HG03175 (cell line): ENCODE results near the gene ASTN1.

Experiments
- ATAC-seq: cut with Tn5 transposase; IDR thresholded peaks from one replicate; pipeline ENCODE4 v1.9.1; 2021; ENCODE audit warnings: mild to moderate bottlenecking, moderate library complexity; ENCODE audit not compliant: unreplicated experiment

Gene ASTN1

DNA sequence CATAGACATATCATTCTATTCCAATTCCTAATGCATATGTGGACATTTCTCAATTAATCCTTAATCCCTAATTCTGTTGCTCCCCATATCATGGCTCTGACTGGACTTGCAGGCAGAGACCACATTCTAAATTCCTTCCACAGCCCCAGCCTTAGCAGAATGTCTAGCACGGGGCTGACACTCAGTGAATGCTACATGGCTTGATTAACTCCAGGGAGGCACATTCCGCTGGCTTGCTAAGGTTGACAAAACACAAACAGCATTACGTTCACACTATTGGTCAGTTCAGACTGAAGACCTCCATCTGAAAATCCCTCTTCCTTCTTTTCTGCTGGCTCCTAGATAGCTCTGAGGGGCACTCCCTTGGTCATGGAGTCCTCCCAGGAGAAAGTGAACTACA is 119.4 kb downstream of the ASTN1 start:
- ATAC-seq = no peak

DNA sequence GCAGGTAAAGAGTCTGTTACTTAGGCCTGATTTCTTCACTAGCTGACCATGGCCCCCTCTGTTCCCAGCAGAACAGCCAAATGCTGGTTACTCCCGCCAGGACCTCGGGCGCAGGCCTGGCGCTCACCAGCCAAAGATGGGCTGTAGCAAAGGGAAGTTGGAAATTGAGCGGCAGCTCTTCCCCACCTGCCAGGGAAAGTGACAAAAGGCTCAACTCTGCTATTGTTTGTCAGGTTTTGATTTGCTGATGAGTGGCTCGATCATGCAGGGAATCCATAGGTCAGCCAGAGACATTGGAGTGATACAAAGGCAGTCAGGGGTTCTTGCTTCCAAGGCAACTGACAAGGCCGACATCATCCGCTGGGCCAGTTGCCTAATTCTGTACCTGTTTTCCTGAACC is 120.1 kb downstream of the ASTN1 start:
- ATAC-seq = no peak

DNA sequence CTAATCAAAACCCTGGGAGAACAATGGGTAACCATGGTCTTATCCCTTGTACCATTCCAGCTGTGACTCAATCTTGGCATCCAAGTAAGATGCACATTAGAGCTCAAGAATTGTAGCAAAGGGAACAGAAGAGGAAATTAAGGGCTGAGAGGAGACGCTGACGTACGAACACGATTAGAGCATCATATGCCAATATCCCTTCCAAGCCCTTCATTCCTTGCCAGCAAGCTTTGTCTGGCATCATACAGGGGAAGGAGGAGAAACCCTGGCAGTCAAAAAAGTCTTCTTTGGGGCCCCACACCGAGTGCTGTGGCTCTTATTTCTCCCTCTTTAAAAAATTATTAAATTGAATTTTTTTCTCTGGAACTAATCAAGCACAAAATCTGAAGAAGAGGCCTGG is 120.9 kb downstream of the ASTN1 start:
- ATAC-seq = no peak

DNA sequence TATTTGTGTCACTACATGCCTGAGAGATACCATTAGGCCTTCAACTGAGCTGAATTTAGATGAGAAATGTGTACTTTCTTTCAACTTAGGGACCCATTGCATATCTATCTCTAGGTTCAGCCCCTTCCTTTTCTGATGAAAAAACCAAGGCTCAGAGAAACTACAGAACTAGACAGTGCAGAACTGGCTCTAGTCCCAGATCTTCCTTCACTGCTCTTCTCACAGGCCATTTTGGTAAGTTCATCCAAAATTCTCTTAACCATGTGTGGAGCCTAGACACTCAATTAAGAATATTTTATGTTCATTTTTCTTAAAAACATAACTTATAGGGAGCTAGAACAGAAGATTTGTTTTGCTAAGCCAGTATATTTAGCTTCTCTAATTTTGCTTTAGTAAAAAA is 128.9 kb downstream of the ASTN1 start:
- no peak for ATAC-seq

DNA sequence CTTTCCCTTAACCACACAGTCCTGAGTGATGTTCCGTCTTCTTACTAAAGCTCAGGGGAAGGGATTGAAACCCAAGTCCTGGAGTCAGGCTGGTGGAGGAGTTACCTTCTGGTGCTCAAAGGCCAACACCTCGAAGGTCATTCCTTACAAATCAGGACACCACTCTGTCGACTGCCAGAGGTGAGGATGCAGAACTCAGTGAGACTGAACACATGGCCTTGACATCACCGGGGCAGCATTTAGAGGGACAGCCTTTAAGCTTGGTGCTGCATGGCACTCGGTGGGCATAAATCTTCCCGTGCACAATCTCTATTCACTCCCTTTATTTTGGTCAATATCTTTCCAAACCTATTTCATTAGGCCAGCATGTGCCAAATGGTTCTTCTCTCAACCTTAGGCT is 130.9 kb downstream of the ASTN1 start:
- ATAC-seq = no peak

DNA sequence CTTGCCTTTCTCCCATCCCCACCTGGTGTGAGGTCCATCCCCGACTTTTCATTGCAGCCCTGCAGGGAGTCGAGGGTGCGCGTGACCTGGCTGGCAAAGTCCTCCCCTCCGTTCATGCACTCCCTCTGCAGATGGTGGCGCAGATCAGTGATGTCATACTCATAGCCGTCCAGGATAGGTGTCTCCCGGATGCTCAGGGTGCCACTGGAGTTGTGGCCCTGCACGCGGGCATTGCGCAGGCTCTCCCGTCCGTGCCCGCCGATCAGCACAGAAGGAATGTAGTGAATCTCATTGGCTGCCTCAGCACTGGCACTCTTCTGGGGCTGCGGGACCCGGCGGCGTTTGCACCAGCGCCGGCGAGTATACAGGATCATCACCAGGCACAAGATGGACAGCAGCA is 132.1 kb downstream of the ASTN1 start:
- ATAC-seq = no peak

DNA sequence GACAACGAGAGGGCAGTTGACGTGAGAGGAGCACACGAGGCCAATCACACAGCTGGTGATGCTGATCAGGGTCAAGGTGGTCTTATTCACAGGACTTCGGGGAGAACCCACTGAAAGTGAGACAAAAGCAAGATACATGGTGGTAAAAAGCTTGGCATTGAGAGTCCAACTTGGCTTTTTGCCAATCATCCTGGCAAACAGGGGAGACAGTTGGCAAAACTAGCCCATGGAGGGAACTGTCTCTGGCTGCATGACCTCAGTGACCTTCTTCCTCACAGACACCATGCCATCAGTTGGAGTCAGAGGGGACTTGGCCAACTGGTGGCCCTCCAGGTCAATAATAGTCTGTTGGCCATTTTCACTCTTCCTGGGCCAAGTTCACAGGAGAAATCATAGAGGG is 139.9 kb downstream of the ASTN1 start:
- no peak for ATAC-seq

DNA sequence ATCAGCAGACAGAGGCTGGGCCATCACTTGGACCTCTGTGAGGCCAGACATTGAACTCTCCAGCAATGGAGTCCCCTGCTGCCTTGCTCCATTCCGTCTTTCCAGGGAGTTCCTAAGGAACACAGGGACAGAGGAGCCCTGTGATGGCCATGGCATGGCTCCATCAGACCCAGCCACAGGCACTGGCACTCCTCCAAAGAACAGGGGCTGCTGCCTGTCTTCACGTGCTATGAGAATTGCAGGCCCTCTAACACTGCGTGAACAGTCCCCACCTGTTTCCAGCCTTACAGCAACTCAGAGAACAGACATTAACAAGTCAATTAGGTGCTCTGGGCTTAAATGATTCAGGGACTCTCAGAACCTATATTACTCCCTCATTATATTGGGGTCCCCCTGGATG is 140.8 kb downstream of the ASTN1 start:
- ATAC-seq = no peak

DNA sequence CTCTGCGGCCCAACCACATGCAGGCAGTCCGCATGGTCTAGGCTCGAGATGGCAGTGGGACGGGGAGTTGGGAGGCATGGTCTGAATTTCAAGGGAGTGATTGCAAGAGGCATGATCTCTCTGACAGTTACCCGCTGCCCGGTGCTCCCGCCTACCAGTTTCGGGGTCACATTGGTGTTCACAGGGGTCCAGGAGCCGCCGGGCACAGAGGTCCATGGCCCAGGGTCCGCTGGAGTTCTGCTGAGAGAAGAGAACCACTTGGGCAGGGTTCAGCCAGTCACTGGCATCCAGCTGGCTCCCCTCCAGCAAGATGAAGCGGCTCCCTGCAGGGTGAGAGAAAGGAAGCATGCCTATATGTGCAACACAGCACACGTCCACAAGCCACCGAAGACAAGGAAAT is 141.3 kb downstream of the ASTN1 start:
- no peak for ATAC-seq

DNA sequence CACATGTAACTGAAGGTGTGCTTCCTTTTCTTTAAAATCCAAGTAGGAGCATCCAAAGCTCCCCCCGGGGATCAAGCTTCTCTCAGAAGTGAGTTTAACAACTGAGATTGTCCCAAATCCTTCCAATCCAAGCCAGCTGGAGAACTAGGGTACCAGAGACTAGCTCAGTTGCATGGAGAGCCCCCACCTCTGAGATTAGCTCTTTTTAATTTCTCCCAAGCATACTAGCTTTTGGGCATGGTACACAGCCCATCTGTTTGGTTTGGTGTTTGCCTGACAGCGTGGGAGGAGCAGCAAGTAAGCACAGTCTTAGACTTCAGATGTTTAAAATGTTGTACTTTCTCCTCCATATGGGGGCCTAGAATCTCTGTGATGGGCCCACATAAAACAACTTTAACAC is 142.8 kb downstream of the ASTN1 start:
- no peak for ATAC-seq

DNA sequence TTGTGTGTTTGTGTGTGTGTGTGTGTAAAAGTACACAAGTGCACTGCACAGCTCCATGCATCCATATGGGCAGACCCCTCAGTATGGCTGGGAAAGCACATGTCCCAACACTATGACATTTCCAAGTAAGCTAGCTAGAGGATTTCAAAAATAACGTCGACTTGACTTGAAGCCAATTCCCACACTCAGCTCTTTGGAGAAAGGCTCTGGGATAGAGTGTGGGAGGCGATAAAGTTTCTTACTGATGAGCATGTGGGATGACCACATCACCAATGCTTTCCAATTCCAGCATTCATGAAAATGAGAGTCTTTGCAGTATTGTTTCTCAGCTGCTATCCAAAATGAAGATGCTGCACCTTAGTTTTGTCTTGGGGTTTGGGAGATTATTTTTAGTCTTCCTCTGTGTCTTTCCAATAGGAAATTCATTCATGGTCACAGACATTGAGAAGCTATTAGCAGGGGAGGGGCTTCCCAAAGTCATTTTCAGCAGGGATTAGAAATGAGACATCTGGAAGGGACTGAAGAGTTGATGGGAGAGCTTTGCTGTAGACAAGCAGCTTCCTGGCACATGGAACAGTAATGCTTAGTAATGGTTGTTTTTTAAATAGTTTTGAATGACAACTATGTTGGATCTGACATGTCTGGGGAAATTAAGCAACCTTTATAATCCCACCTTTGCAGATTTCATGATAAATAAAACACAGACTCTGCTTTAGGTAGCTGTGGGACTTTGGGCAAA is 143.5 kb downstream of the ASTN1 start:
- no peak for ATAC-seq

DNA sequence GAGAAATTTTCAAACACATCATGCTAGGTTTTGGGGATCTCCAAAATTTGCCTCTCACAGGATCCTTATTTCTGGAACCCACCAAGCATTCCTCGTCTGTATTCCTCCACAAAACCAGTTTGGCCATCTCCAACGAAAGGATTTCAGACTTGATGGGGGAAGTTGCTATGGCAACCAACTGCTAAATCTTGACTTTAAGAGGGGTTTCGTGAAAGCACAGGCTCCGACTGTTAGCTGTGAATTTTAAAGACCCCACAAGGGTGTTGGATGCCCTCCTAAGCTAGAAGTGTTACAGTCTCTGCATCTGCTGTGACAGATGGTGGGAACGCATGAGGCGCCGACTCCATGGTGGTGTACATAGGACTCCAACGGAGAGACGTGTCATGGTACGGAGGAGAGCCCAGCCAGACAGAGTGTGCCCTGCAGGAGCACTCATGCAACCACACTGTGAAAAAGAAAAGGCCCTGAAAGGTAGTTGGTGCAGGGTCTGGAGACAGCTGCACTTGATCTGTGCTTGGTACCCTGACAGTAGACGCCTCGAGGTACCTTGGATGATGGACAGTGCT is 147.1 kb downstream of the ASTN1 start:
- no peak for ATAC-seq

DNA sequence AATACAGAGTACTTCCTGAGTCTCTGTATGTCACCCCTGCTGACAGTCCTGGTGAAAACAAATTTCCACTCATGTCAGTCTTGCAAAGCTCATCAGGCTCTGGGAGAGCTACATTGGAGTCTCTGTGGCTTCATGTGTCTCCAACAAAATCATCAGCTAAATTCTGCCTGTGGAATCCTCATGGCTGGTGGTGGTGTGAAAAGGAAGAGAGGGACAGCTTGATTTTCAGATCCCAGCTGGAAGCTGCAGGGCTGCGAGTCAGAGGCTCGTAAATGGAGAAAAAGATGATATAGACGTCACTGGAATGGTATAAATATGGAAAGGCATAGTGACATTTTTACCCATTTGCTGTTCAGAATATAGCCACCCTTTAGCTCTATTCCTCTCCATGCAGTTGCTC is 150.2 kb downstream of the ASTN1 start:
- ATAC-seq = no peak

DNA sequence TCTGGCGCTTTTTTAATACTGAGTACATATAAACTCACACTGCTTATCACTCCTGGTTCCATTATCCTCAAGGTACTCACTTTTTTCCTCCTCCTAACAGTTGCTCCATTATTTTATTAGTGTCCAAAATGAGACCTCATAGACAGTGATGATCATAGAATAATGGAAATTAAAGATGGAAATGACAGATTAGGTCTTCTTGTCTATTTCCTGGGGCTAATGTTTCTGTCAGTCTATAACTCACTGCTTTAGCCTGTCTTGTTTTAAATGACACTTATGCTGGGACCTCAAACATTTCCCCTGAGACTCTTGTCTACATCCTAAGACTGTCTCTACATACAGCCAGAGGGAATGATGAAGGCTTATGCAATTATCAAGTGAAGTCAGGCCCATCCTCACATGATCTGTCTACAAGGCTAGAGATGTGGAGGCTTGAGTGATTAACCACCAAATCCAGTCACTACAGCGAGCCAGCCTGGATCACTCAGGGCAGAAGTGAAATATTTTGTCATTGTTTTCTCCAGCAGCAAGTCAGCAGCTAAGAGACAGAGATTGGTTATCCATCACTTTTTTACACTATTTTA is 152.1 kb downstream of the ASTN1 start:
- ATAC-seq = no peak

DNA sequence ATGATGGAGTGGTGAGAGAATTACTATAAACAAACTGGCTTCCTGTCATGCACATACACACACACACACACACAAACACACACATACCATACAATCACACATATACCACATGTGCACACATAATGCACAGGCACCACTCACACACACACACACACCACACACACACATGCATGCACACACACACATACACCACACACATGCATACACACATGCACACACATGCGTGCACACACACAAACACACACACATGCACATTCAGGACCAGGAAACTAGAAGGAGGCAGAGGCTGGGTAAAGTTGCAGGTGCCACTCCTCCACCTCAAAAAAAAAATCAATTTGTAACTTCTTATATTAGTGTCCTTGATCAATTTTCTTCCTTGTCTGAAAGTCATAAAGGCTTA is 153.0 kb downstream of the ASTN1 start:
- no peak for ATAC-seq

DNA sequence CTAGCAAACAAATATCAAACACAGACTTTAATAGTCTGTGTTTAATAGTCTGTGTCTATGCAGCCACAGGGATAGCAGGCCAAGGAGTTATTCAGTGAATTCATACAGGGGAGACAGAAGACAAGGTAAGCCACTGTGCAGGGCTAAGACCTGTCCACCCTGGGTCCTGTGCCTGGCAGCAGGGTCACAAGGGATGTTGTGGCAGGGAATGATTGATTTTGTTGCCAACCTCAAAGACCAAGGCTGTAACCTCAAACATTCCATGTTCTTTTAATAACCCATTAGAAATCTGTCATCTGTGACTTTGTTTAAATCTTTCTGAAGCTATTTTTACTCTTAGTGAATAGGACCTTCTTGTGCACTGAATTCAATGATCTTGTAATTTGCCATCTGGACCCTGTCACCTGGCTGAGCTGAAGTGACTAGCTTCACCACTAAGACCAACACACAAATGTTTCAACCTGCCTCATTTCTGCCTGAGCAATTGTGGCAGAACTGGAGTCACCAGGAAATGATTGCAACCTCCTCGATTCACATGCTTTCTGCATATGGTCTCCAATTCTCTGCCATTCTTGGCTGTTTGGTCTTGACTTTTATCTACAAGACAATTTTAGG is 154.2 kb downstream of the ASTN1 start:
- no peak for ATAC-seq

DNA sequence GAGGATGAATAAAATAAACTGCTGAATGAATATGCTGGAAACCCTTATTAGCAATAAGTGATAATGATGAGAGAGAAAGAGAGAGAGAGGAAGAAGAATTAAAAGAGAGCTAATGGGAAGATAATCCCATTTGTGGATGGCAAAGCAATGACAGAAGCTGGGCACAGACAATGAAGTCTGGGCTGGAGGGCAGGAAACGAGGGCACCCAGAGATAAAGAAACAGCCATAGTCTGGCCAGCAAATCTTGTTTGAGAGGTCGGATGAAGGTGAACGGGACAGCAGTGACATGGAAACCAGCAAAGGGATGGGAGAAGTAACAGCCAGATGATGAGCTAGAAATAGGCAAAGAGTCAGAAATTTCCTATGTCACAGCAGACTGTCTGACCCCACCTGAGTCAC is 155.9 kb downstream of the ASTN1 start:
- ATAC-seq = no peak

DNA sequence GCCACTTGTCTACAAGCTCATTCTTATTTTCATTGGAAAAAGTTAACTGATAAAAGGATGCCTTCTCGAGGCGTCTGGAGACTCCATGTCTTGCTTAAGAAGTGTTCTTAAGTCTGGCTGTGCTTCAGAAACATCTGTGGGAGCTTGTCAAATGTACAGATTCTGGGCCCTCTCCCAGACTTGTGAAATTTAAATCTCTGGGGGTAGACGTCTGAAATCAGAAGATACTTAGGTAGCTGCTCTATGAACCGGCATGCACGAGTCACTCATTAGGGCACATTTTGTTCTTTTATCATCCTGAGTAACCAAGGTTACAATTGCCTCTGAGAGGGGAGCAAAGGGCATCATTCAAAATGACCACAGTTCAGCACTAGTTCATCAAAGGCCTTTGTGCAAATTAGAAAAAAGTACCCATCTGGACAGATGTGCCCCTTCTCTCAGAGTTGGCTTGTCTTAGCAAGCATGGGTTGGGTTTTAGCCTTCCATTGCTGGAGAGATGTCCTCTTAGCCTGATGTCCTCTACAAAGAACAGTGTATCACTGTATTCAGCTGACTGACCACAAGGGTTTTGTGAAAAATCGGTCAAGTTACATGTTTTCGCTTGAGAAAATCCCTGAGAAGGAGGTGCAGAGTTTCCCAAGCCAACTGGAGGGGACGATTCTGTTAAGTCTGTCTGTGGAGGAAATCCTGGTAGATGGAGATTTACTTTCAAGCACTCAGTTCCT is 156.9 kb downstream of the ASTN1 start:
- ATAC-seq = no peak

DNA sequence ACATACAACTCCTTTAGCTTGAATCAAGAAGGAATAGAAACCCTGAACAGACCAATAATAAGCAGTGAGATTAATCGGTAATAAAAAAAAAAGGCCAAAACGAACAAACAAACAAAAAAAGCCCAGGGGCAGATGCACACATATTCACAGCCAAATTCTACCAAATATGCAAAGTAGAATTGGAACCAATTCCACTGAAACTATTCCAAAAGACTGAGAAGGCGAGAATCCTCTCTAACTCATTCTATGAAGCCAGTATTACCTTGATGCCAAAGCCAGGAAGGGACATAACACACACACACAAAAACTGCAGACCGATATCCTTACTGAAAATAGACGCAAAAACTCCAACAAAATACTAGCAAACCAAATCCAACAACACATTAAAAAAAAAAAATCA is 161.6 kb downstream of the ASTN1 start:
- ATAC-seq = no peak

DNA sequence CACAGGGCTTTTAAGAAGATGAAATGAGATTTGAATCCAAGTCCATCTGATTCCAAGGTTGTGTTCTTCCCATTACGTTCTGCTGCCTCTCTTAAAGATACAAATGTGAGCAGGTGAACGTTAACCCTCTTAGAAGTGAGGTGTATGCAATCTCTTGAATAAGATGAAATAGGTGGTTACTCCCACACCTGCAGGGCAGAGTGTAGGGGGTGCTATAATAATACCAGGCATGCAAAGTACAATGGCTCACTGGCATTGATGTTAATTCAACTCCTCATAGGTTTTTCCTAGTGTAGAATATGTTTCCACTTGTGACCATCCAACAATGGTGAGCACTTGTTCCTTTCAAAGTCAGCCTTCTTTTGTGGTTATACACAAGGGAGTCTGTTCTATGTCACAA is 163.0 kb downstream of the ASTN1 start:
- ATAC-seq = no peak

DNA sequence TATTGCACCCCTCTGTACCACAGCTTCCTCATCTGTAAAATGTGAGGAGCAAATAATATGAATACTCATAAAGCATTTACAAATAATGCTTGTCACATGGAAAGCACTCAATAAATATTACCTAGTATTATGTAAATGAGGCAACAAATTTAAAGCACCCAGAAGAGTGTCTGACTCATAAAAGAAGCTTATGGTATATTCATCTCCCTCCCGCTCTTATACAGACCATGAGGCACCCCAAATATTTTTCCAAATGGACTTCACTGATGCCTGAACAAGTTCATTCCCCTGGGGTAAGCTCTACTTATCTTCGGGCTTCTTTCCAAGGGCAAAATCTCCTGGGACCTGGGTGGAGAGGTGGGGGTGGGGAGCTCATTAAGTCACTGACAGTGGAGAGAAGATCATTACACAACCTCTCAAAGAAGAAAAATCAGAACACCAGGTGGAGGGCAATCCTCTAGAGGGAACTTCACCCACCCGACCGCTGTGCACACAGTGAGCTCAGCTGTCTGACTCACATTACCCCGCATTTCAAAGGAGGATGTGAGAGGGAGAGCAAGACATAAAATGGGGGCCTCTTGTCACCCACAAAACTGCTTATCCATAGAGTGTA is 166.2 kb downstream of the ASTN1 start:
- no peak for ATAC-seq
